Measurements from ENCODE around the gene UBE2O. TPM values are rescaled to one million over a fixed set of nuclear protein-coding genes. Genes with fewer than 3 reads are reported as not detected.

UBE2O gene
- total RNA-seq, 2 experiments from 2014 or later = 31.3 to 31.4 TPM

- POLR2A ChIA-PET = no interaction called here
- Mint-ChIP-seq H3K27me3 (no peaks in the 10 kb centered on the region), H3K9me3 (no peaks in the 10 kb centered on the region), H3K4me3 (no peak overlapping the region), H3K36me3 (peaks cover 9% of the 10 kb centered on the region), H3K4me1 (peaks cover 15% of the 10 kb centered on the region), H3K27ac (no peak overlapping the region)
- ATAC-seq (ENCODE audit: low read depth) = no peak
- no peak for DNase-seq
These were observed 26.0 kb upstream of the UBE2O start for GRCh38 chr17:76478730-76479514.

DNA sequence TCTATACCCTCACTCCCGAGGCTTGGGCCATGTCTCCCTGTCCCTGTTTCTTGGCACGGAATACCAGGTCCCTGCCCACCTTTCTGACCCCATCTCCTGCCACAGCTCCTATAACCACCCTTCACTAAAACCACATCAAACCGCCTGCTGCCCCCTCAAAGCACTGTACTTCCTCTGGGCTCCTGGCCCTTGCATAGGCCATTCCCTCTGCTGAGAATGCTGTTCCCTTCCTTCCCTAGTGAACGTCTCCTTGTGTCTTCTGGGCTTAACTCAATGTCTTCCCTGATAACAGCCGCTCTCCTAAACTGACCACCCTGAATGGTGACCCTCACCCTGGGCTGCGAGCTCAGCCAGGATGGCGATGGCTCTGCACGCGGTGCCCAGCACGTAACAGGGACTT is 25.1 kb upstream of the UBE2O start:
- POLR2A ChIA-PET = interaction anchor here (1.0 kb wide), 1 partner anchor 15 kb away, joined by 4 read pairs; no protein-coding TSS in a partner anchor
- H3K4me3 Mint-ChIP-seq = no peak overlapping the region
- H3K27ac Mint-ChIP-seq = no peak overlapping the region
- no peaks in the 10 kb centered on the region for H3K9me3 Mint-ChIP-seq
- DNase-seq (no peak), ATAC-seq (ENCODE audit: low read depth) (no peak)
- H3K4me1 Mint-ChIP-seq = peaks cover 15% of the 10 kb centered on the region
- no peaks in the 10 kb centered on the region for H3K27me3 Mint-ChIP-seq
- peaks cover 9% of the 10 kb centered on the region for H3K36me3 Mint-ChIP-seq

DNA sequence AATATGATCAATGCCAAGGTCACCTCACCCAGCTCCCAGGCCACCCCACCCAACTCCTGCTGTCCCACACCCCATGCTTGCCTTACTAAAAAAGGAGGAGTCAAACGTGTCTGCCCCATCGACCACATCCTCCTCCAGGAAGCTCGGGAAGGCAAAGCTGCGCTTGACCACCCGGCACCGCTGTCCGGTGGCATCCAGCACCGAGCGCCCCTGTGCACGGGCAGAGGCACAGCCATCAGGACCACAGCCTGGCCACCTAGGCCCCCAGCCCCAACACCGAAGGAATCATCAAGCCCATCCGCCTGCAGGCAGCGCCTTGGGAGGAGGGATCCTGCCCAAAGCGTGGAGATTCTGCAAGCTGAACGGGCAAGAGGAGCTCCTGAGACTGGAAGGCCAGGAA is 24.6 kb upstream of the UBE2O start:
- Mint-ChIP-seq H3K36me3 (peaks cover 11% of the 10 kb centered on the region), H3K27ac (no peak overlapping the region), H3K4me3 (no peak overlapping the region), H3K27me3 (no peaks in the 10 kb centered on the region), H3K4me1 (peaks cover 14% of the 10 kb centered on the region), H3K9me3 (no peaks in the 10 kb centered on the region)
- DNase-seq (no peak), ATAC-seq (ENCODE audit: low read depth) (no peak)
- POLR2A ChIA-PET = interaction anchor here (1.0 kb wide), 1 partner anchor 15 kb away, joined by 4 read pairs; no protein-coding TSS in a partner anchor

- Mint-ChIP-seq H3K9me3 (no peaks in the 10 kb centered on the region), H3K27ac (no peak overlapping the region), H3K36me3 (peaks cover 8% of the 10 kb centered on the region), H3K27me3 (no peaks in the 10 kb centered on the region), H3K4me3 (no peak overlapping the region), H3K4me1 (peaks cover 9% of the 10 kb centered on the region)
- DNase-seq (no peak), ATAC-seq (ENCODE audit: low read depth) (no peak)
- POLR2A ChIA-PET = interaction anchor here (1.5 kb wide), 1 partner anchor 14 kb away, joined by 6 read pairs; no protein-coding TSS in a partner anchor
These were observed 23.8 kb upstream of the UBE2O start for GRCh38 chr17:76476736-76477135.

- Mint-ChIP-seq H3K27ac (no peak overlapping the region), H3K27me3 (no peaks in the 10 kb centered on the region), H3K4me1 (no peaks in the 10 kb centered on the region), H3K36me3 (peaks cover 10% of the 10 kb centered on the region), H3K4me3 (no peak overlapping the region), H3K9me3 (no peaks in the 10 kb centered on the region)
- no peak for ATAC-seq (ENCODE audit: low read depth)
- POLR2A ChIA-PET = interaction anchor here (0.9 to 1.3 kb wide), 4 partner anchors 13 to 40 kb away, joined by 3 to 4 read pairs (median 4); partner anchors contain the start of gene RHBDF2
- DNase-seq = no peak
These were observed 22.4 kb upstream of the UBE2O start for GRCh38 chr17:76475302-76475701.

DNA sequence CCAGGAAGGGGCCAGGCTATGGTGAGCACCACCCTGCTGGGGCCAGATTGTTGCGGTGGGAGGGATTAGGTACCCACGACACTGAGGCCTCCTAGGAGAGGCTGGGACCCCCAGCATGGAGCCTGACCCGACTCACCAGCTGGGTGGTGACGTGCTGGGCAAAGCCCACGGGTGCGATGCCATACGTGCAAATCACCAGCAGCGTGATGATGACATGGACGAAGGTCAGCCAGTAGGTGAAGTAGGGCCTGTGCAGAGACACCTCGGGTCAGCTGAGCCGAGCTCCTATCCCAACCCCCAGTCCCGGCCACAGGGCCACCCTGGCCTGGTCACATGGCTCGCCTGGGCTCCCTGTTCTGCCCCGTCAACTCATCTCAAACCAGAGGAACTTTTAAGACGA is 21.9 kb upstream of the UBE2O start:
- Mint-ChIP-seq H3K4me3 (no peak overlapping the region), H3K36me3 (peaks cover 10% of the 10 kb centered on the region), H3K4me1 (no peaks in the 10 kb centered on the region), H3K27ac (no peak overlapping the region), H3K9me3 (no peaks in the 10 kb centered on the region), H3K27me3 (no peaks in the 10 kb centered on the region)
- DNase-seq = no peak
- no peak for ATAC-seq (ENCODE audit: low read depth)
- POLR2A ChIA-PET = interaction anchor here (0.9 to 1.3 kb wide), 4 partner anchors 14 to 40 kb away, joined by 3 to 4 read pairs (median 4); partner anchors contain the start of gene RHBDF2

DNA sequence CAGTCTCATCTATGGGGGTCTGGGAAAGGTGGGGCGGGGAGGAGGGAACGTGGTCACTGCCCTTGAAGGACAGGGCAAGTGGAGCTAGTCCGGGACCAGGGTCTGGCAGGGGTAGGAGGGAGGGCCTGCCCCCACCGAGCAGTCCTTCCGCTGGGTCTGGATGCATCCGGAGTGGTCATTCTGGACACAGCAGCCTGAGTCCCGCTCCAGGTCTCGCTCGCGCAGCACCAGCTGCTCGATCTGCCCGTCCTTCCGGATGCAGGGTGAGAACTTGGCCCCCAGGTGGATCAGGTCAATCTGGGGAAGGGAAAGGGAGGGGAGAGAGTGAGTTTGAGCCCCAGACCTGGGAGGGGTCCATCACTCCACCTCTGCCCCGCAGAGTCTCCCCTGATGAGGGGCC is 21.3 kb upstream of the UBE2O start:
- no peaks in the 10 kb centered on the region for H3K9me3 Mint-ChIP-seq

GRCh38 chr17:76473541-76473985 is 20.6 kb upstream of the UBE2O start:
- no peak for DNase-seq
- H3K4me1 Mint-ChIP-seq = no peaks in the 10 kb centered on the region
- peak; percentile 38 for ATAC-seq (ENCODE audit: low read depth)
- POLR2A ChIA-PET = no interaction called here
- no peaks in the 10 kb centered on the region for H3K9me3 Mint-ChIP-seq
- no peaks in the 10 kb centered on the region for H3K27me3 Mint-ChIP-seq
- H3K27ac Mint-ChIP-seq = no peak overlapping the region
- H3K4me3 Mint-ChIP-seq = no peak overlapping the region
- H3K36me3 Mint-ChIP-seq = peaks cover 10% of the 10 kb centered on the region

More for the DNA sequence above, 21.3 kb upstream of the UBE2O start:
- H3K4me3 Mint-ChIP-seq = no peak overlapping the region
- DNase-seq (no peak), ATAC-seq (ENCODE audit: low read depth) (no peak)
- no peaks in the 10 kb centered on the region for H3K4me1 Mint-ChIP-seq
- H3K27me3 Mint-ChIP-seq = no peaks in the 10 kb centered on the region
- POLR2A ChIA-PET = no interaction called here
- no peak overlapping the region for H3K27ac Mint-ChIP-seq
- peaks cover 10% of the 10 kb centered on the region for H3K36me3 Mint-ChIP-seq

DNA sequence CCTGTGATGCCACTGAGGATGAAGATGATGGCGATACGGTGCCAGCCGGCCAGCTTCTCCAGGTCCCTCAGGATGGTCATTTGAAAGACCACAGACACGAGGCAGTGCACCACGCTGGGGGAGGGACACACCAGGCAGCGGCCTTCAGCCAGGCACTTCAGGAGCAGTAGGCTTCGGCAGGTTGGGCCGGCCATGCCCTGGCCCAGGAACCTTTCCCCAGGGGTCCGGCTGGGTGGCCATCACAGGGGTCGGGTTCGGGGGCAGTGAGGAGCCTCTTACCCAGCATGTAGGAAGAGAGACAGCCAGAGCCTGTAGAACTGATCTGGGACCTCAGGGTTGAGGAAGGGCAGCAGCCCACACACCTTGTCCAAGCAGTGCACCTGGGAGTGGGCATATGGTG is 19.8 kb upstream of the UBE2O start:
- Mint-ChIP-seq H3K4me1 (no peaks in the 10 kb centered on the region), H3K27me3 (no peaks in the 10 kb centered on the region), H3K9me3 (no peaks in the 10 kb centered on the region), H3K27ac (no peak overlapping the region), H3K4me3 (no peak overlapping the region), H3K36me3 (peaks cover 10% of the 10 kb centered on the region)
- ATAC-seq (ENCODE audit: low read depth) = no peak
- no peak for DNase-seq
- POLR2A ChIA-PET = no interaction called here

DNA sequence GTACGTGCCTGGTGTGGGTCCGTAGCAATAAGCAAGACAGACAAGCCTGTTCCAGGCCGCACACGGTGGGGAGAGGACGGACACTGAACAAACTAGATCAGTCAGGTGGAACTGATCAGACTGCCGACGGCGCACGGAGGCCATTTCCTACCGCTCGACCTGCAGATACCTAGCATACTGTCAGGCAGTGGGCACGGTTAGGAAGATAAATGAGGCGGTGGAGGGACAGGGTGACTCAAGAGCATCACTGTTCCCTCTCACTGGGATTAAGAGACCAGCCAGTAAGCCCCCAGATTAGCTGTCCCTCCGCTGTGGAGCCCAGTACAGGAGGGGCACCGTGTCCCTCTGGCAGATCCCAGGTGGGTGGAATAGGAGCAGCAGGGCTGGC is 19.3 kb upstream of the UBE2O start:
- H3K4me1 Mint-ChIP-seq = no peaks in the 10 kb centered on the region
- POLR2A ChIA-PET = no interaction called here
- H3K27me3 Mint-ChIP-seq = no peaks in the 10 kb centered on the region
- H3K9me3 Mint-ChIP-seq = no peaks in the 10 kb centered on the region
- no peak for ATAC-seq (ENCODE audit: low read depth)
- H3K4me3 Mint-ChIP-seq = no peak overlapping the region
- DNase-seq = no peak
- H3K36me3 Mint-ChIP-seq = peaks cover 10% of the 10 kb centered on the region
- no peak overlapping the region for H3K27ac Mint-ChIP-seq

GRCh38 chr17:76471498-76472257 is 18.7 kb upstream of the UBE2O start:
- Mint-ChIP-seq H3K9me3 (no peaks in the 10 kb centered on the region), H3K36me3 (peaks cover 10% of the 10 kb centered on the region), H3K4me1 (no peaks in the 10 kb centered on the region), H3K4me3 (no peak overlapping the region), H3K27me3 (no peaks in the 10 kb centered on the region), H3K27ac (no peak overlapping the region)
- DNase-seq = no peak
- POLR2A ChIA-PET = no interaction called here
- ATAC-seq (ENCODE audit: low read depth) = no peak

GRCh38 chr17:76469991-76470739 is 17.2 kb upstream of the UBE2O start:
- H3K4me3 Mint-ChIP-seq = no peak overlapping the region
- DNase-seq = no peak
- no peaks in the 10 kb centered on the region for H3K27me3 Mint-ChIP-seq
- no peaks in the 10 kb centered on the region for H3K9me3 Mint-ChIP-seq
- no peak overlapping the region for H3K27ac Mint-ChIP-seq
- peaks cover 9% of the 10 kb centered on the region for H3K36me3 Mint-ChIP-seq
- H3K4me1 Mint-ChIP-seq = peaks cover 7% of the 10 kb centered on the region
- no peak for ATAC-seq (ENCODE audit: low read depth)
- POLR2A ChIA-PET = interaction anchor here (0.5 to 0.8 kb wide), 2 partner anchors 10 to 25 kb away, joined by 3 read pairs; no protein-coding TSS in a partner anchor
